Ureter (tissue), 1 donor: ENCODE measurements around the gene TMEM30B. TPM values are rescaled to one million over a fixed set of nuclear protein-coding genes. Genes with fewer than 3 reads are reported as not detected.
A peak's percentile ranks its signal among the peaks of the same experiment; 100 is the strongest.

Source experiments
- DNase-seq: peaks from one replicate; pipeline ENCODE4 v3.0.0-alpha.2; 2020; ENCODE audit warnings: low spot score
- total RNA-seq: library from RNA; stranded (reverse); gene quantifications from one replicate; pipeline ENCODE4 v1.2.4, GENCODE V29; 2023
- donor health status: DM: yes; HTN: yes; CAD: no.

The TMEM30B gene
- total RNA-seq, 1 donor from 2014 or later = 34.0 TPM

DNA sequence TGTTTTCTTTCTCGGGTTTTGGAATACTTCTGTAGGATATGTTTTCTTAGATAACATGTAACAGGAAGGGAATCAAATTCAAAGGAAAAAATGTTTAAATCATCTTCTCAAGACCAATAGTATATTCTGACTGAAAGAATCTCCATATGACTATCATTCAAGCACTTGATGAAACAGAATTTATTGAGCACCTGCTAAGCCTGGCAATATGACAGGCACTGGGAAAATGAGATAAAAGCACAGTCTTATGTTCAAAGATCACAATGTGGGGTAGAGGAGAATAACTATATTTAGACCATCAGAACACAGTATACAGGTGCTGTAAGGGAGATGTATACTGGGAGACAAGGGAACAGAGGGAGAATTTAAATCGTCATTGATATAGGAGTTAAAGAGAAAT lies 19.1 kb upstream of the TMEM30B start:
- DNase-seq = no peak

DNA sequence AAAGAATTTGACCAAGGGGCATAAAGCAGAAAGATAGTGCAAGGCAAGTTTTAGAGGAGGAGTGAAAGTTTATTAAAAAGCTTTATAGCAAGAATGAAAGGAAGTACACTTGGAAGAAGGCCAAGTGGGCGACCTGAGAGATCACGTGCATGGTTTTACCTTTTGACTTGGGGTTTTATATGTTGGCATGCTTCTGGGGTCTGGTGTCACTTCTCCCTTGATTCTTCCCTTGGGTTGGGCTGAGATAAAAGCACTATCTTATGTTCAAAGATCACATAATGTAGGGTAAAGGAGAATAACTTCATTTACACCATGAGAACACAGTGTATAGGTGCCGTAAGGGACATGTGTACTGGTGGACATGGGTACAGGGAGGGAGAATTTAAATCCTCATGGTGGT lies 17.7 kb upstream of the TMEM30B start:
- no peak for DNase-seq

- no peak for DNase-seq
Observed at GRCh38 chr14:61297581-61297980, 16.4 kb upstream of the TMEM30B start.

DNA sequence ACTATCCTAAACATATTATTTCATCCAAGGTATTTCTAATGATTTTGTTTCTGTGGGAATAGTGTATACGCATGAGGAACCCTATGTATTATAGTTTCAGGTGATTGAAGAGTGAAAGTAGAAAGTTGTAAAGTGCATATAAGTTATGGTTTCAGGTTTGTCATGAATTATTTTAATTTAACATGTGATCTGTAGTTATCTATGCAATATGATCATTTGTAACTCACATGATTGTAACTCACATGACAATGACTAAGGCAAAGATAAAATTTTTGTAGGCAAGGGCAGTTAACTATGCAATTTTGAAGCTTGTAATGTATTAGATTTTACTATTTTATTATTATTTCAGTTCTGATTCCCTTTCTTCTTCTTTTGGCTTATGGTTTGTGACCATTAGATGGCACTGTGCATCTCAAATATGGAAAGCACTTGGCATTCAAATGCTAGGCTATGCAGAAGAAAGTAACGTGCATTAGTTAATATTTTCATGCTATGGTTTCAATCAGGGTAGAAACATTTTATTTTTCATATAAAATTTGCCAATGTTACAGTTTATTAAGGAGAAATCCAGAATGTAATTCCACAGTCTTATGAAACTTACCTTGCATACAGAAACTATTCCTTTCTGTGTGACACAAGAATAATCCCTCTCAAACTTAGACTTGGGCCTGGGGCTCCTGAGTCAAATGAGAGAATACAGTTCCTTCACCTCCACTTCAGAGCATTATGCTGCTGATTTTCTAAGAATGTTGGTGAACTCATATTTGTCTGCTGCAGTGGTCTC lies 15.8 kb upstream of the TMEM30B start:
- DNase-seq = no peak

GRCh38 chr14:61296151-61296550 lies 15.0 kb upstream of the TMEM30B start:
- no peak for DNase-seq

- no peak for DNase-seq
Observed at GRCh38 chr14:61290701-61291100, 9.6 kb upstream of the TMEM30B start.

DNA sequence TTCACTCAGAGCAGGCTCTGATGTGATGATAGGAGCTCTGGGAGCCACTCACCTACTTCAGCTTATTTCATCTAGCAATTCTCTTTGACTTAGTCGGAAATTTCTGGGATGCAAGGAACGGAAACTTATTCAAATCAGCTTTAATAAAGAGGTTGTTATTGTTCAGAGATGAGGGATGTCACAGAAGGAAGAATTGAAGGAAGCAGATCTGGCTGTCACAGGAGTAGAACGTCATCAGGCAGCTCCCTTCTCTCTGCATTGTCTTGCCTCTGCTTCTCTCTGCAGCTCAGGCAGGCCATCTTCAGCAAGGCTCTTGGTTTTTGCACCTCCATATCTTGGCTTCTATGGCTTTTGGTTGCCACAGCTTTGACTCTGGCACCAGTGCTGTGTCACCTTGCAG lies 7.6 kb upstream of the TMEM30B start:
- no peak for DNase-seq

GRCh38 chr14:61288228-61288627 lies 7.1 kb upstream of the TMEM30B start:
- DNase-seq = no peak

DNA sequence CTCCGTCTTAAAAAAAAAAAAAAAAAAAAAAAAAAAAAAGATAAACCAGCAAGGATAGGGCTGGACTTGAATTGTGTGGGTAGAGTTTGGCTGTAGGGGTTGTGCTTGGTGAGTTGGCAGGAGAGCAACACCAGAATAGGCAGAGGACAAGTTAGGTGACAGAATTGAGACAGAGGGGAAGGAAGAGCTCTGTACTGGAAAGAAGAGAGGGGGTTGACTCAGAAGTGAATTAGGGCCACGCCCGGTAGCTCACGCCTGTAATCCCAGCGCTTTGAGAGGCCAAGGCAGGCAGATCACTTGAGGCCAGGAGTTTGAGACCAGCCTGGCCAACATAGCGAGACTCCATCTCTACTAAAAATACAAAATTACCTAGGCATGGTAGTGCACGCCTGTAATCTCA lies 6.1 kb upstream of the TMEM30B start:
- DNase-seq = no peak

- no peak for DNase-seq
Observed at GRCh38 chr14:61285364-61285763, 4.2 kb upstream of the TMEM30B start.

DNA sequence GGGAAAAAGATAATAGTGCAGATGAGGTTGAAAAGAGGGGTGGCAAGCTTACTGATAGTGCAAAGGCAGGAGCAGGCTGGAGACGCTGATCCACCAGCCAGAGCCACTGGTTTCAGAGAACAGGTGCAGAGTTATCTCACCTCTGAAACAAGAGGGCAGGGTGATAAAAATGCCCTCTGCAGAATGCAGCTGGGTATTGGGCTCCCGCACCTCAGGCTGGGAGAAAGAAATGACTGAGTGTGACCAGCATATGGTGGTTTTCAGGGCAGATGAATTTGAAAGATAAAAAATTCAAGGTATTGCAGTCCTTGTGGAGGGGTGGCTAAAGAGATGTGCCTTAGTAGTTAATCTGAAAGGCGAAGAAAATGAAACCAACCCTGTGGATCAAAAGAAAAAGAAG lies 2.9 kb upstream of the TMEM30B start:
- DNase-seq = no peak

GRCh38 chr14:61282746-61283145 lies 1.6 kb upstream of the TMEM30B start:
- DNase-seq = no peak

GRCh38 chr14:61281948-61282275 lies 774 bp upstream of the TMEM30B start:
- DNase-seq = no peak

GRCh38 chr14:61280526-61281185 lies 482 bp downstream of the TMEM30B start:
- peak; percentile 74 for DNase-seq

DNA sequence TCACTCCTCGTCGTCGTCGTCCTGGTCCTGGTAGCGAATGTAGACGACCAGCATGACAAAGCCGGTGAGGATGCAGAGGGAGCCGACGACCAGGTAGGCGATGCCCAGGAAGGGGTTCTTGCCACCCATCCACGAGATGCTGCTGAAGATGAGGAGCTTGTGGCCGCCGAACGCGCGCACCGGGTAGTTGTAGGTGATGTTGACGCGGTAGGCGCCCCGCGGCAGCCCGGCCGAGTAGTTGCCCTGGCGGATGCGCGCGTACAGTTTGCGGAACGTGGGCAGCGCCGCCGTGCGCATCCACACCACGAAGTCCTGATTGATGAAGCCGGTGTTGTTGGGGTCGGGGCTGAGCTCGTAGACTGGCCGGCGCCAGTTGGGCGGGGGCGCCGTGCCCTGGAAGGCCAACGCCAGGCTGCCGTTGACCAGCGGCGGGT lies 1.0 kb downstream of the TMEM30B start:
- no peak for DNase-seq

- DNase-seq = no peak
Observed at GRCh38 chr14:61279082-61279481, 2.1 kb downstream of the TMEM30B start.

- DNase-seq = no peak
Observed at GRCh38 chr14:61277784-61278183, 3.4 kb downstream of the TMEM30B start.

DNA sequence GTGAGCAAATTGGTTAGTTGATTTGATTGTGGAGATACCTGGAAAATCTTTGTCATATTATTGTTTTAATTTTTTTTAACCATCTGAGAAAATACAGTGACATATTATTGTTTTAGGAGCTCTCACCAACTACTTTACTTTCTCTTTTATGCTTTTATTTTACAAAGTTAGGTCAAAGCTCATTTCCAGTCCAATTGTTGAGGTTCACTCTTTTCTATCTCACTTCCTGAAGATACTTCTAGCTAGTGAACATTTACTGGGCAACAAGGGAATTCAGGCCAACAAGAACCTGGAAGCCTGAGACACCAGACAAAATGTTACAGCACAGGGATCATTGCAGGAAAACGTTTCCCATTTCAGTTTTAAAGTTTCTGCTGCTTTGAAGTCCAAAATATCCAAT lies 3.9 kb downstream of the TMEM30B start:
- no peak for DNase-seq

DNA sequence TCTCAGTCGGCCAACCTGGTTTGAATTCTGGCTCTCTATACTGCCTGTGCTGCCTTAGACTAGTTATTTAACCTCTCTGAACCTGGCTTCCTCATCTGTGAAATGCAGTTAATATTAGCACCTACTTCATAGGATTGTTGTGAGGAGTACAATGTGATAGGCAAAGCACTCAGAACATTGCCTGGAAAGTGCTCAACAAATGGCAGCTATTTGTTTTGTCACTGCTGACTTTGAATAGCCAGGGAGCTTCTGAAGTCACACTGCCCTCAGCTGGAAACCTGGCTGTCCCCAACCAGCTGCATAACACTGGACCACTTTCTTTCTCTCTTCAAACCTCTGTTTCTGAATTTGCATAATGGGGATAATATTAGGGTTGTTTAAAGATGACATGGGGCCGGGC lies 9.6 kb downstream of the TMEM30B start:
- DNase-seq = no peak

DNA sequence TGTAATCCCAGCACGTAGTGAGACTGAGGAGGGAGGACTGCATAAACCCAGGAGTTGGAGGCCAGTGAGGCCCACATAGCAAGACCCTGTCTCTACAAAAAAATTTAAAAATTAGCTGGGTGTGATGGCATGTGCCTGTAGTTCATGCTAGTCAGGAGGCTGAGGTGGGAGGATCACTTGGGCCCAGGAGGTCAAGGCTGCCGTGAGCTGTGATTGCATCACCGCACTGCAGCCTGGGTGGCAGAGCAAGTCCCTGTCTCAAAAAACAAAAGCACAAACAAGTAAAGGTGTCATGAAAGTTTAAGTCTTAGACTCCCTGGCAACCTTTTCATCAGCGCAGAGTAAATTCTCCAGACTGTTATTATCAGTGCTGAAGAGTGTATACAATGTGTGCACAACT lies 10.4 kb downstream of the TMEM30B start:
- no peak for DNase-seq

GRCh38 chr14:61269321-61270083 lies 11.6 kb downstream of the TMEM30B start:
- DNase-seq = peak; percentile 75

DNA sequence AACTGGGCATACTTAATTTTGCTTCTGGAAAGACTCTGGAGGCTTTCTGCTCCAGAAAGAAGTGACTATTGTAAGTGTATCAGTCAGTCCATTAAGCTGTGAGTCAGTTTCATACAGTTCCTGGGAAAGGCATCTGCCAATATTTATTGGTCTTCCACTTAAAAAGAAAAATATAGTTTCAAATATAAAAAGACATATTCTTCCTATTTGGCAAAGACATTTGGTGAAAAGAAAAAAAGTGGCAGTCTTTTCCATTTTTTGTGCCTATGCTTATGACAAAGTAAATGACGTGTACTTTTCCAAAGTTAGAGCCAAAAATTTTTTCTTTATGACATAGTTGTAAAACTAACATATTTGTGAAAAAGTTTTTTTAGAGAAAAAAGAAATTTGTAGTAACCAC lies 12.3 kb downstream of the TMEM30B start:
- no peak for DNase-seq
